ENCODE data around the gene TMEM207.
"Not testable (repeated sequence)": the region's sequence is repeated elsewhere in the genome, so short reads cannot be mapped to it uniquely, and the experiment has no call there.

The TMEM207 gene

DNA sequence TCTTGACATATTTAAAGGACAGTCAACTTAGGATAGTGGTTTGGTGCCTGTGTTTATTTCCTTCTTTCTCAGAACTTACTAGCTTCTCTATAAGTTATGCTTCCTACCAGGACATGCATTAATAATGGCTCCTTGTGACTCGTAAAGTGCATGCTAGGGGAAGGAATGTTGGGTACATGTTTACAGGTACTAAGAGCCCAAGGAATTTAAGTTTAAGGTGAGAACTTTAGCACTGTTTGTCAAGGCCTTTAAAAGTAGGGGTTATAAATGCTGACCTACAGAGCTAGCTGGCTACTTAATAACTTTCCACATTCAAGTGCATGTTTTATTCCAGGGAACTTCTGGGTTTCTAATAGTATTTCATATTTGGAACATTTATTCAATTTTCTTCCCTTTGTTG lies at the start of gene TMEM207:
TSS of gene TMEM207 (minus strand) at position 101 of the 400 bp plus-strand sequence. CDS start at position 9, 92 bp downstream.
- no peak for DNase-seq

DNA sequence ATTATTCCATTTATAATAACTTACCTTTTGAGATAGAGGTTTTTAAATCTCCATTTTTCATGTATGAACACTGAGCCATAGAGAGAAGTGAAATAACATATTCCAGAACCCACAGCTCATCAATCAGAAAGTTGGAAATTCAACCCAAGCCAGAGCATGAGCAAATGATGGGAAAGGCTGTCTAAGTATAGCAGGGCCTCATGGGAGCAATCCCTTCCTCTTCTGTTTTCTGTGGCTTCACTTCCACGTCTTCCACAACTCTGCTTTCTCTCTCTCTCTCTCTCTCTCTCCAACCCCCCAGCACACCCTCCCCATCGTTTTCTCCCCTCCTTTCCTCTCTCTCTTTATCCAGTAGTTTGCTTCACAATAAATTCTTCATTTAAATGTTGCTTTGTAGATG lies 49.4 kb upstream of the TMEM207 start:
- DNase-seq: no peak

DNA sequence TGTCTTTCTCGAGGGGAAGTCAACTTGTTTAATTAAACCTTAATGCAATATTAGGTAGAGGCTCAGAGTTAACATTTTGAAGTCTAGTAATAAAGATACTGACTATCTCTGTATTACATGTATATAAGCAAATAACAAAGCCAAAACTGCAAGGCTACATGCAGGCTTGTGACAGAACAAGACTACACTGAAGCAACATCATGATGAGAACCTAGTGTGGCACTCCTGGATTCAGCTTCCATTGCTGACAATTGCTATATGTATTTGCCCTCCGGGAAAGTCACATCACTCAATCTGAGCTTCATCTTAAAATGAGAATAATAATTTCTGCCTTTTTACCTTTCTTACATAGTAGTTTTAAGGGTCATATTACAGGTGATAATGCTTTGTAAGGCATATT lies 48.6 kb upstream of the TMEM207 start:
- no peak for DNase-seq

DNA sequence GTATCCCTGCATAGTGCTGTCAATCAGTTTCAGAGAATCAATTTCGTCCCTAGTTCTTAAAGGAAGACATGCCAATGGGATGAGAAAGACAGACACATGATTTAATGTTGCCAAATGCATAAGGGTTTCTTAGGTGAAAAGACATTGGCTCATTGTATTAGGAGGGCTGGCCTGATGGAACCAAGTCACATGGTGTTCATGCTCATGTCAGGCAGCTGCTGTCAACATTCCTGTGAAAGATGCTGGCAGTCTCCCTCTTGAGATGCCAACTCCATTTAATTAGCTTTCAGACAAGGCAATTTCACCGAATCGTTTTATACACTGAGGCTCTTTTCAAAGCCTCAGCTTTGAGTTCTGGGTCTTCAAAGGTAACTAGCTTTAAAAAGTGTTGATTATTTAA lies 48.1 kb upstream of the TMEM207 start:
- DNase-seq: no peak

DNA sequence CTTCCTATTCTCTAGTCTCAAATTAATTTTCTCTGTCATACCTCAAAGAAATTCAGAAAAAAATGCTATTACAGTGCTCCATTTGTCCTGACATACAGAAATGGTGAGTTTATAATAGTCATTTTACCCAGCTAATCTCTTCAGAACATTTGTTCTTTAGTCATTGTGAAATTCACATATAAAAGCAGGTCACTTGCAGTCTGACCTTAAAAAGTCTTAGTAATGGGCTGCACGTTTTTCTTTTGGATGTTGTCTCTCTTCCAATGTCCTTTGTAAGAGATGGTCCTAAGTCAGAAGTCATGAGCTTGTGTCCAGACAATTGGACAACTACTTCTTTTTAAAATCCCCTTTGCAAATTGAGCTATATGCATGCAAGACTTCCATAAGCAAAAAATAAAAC lies 47.2 kb upstream of the TMEM207 start:
- no peak for DNase-seq

DNA sequence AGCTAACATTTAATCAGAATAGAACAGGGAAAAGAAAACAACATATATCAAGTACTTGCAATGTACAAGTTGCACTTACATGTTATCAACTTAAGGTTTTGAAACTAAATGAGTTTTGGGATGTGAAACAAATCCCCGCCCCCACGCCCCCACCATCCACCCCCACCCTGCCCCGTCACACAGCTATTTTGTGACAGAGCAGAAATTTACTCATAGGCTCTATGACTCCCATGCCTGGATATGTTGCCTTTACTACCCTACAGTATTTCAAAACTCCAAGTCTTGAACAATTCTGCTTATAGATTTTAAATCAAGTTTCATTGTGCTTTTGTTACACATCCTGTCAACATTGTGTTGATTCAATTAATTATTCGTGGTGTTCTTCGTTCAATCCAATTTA lies 46.1 kb upstream of the TMEM207 start:
- DNase-seq: no peak

DNA sequence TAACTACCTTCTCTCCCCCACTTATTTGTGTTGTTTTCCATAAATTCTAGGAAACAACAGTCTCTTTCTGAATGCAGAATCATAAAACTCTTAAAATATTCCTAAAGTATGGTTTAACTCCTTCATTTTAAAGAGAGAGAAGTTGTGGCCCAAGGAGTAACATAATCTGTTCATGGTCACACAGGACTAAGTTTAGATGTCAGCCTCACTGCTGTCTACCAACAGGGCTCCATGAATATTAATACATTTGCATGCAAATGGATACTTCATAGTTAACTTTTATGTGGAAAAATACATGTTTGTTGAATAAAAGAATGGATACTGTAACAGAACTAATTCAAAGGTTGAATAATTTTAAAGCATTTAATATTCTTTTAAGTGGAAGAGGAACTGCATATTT lies 45.7 kb upstream of the TMEM207 start:
- no peak for DNase-seq

DNA sequence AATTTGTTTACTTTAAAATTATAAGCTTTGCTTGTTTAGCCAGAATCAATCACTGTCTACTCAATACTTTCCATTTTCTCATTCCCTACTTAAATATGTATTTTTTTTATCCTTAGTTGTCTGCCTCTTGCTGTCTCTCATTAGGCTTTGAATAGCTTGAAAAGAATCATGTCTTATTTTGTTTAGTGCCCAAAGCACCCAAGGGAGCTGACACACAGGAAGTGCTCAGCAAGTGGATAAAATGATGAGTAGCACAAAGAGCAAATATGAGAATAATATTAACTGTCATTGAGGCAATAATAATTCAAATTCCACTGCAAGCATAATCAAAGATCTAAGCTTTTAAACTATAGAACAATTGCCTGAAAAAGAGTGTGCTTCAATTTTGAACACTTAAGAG lies 45.2 kb upstream of the TMEM207 start:
- DNase-seq: no peak

DNA sequence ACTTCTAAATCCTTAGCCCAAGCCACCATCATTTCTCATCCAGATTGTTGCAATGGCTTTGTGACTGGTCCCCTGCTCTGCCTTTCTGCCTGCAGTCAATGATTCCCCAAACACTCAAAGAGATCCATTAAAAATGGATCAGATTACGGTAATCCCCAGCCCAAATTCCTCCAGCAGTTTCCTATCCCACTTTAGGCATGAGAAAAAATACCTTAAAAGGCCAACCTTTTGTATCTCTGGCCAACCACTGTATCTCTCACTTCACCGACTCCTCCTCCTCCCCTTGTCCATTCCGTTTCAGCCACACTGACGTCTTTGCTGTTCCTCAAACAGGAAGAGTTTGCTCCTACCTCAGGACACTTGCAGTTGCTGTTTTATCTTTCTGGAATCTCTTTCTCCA lies 43.3 kb upstream of the TMEM207 start:
- DNase-seq: no peak

DNA sequence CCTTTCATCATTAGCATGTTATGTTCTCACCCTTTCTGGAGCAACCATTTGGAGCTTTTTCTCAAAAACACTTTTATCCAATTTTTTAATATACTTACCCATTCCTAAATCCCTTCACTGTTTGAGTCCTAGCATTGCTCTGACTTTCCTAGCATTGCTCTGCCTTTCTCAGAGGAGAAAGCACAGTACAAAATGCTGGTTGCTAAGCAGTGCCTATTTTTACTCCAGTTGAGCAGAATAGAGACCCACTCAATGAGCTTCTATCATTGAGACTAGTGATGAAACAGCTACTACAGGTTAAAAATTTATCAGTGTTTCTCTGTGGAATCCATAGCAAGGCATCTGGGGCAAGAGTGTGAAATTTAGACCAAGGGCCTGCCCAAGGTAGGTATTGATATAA lies 42.4 kb upstream of the TMEM207 start:
- DNase-seq: no peak

DNA sequence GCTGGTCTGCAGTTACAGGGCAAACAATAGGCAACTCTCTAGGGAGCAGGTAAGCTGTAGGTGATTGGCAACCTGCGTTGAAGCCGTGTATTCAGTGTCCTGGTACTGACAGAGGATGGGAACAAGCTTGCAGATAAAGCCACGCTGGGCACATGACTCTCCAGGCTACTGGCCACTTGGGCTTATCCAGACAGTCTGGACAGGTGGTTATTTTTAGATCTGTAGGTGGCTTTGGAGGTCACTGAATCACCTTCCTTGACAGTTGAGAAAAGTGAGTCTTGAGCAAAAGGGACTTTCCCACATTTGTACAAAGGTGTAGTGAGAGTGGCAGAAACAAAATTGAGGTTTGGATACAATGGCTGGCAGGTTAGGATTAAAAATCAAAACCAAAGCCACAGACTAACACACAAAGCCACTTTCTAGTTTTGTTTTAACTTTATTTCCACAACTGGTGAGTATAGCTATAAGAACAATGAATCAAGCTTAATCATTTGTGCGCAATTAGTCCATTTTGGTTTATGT lies 41.9 kb upstream of the TMEM207 start:
- DNase-seq: no peak

DNA sequence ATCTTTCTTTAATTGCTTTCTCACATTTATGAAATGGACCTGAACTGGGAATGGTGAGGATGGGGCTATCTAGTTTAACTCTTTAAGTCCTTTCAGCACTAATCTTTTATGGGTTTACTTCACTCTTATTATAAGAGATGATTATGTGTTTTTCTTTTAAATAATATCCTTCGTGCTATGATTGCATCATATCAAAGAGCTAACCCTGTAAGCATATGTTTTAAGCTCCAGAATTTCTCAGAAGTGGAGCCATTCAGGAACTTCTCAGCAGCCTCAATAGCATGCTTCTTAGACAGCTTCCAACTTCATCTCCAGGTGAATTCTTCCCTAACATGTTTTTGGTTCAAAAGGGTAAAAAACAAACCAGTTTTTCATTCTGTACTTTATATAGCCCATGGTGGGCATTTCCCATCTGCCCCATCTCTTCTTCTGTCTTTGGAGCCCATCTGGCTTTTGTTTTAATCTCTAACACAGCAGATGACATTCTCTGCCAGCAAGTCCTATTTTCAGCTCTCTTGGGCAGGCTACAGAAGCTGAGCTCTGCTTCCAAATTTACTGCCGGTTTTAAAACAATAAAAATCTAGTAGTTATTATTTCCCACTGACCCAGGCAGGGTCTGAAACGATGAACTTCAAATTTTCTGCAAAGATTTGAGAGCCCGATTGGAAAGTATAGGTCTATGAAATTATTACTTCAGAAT lies 37.4 kb upstream of the TMEM207 start:
- DNase-seq: no peak

DNA sequence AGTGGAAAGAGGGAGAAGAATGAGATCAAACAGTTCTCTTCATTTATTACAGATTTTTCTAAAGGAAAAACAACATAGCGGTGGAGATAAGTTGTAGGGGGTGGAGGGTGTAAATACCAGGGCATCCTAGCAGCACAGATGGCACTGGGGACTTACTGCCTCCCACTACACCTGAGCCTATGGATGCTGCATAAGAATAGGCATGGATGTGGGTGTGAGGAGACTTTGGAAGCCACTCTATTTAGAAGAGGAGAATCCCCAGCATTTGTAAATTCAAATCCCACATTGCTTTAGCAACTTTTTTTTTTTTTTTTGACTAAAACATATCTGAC lies 36.8 kb upstream of the TMEM207 start:
- DNase-seq: no peak

DNA sequence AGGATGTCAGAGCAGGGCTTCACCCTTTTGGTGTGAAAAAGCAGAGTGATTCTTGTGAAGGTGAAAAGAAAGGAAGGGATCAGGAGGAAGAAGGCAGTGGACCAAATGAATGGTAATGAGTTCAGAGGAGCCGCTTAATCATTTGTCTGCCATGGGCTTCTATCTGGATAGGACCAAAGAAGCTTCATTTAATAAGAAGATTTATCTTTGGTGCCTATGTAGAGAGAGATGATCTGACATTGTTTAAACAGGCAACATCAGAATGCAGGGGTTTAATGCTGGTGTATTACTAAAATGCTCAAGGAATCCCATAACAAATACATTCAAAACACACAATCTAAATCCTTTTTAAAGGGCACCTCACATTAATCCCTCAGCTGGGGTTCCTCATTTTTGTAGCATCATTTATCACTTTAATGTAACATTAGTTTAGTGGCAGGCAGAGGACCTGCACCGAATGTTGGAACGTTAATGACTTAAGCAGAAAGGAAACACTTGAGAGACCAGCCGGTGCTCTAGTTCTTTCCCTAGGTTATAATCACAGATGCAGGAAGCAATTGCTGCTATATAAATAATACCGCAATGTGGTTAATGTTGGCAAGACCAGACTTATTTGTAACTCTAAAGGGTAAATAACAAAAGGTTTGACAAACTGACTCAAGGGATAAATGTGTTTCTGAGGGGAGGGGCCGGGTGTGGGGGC lies 36.3 kb upstream of the TMEM207 start:
- no peak for DNase-seq

DNA sequence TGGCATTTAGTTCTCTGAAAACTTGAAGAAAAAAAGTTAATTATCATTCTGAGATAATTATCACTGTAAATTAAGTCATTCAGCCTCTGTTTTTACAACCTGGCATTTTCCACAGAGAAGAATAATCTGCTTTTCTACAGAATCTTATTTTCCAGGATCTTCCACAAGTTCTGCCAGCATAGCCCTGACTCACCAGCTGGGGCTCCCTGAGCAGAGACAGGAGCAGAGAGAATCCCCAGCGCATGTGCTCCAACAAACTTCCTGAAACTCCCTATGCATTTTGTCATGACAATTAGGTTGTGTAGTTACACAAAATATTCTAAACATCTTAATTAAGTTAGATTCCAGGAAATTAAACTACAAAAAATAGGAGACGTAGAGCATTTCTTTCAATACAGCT lies 32.1 kb upstream of the TMEM207 start:
- DNase-seq: no peak

DNA sequence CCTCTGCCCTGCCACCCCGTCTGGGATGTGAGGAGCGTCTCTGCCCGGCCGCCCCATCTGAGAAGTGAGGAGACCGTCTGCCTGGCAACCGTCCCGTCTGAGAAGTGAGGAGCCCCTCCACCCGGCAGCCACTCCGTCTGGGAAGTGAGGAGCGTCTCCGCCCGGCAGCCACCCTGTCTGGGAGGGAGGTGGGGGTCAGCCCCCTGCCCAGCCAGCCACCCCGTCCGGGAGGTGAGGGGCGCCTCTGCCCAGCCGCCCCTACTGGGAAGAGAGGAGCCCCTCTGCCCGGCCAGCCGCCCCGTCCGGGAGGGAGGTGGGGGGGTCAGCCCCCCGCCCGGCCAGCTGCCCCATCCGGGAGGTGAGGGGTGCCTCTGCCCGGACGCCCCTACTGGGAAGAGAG lies 23.6 kb upstream of the TMEM207 start:
- DNase-seq: not testable (repeated sequence)

DNA sequence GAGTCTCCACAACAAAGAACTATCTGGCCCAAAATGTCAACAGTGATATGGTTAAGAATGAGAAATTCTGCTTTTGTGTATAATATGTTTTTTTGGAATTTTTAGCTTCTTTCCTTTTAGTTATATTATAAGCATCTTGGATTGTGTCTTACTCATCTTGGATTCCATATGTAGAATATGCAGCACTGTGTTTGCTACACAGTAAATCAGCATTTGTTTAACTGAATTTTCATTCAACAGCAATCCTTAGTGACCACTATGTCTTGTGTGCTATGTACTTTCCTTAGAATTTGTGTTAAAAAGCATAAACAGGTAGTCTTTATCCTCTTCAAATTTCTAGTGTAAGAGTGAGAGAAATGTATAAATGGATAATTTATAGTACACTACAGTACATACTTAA lies 18.2 kb upstream of the TMEM207 start:
- DNase-seq: no peak

DNA sequence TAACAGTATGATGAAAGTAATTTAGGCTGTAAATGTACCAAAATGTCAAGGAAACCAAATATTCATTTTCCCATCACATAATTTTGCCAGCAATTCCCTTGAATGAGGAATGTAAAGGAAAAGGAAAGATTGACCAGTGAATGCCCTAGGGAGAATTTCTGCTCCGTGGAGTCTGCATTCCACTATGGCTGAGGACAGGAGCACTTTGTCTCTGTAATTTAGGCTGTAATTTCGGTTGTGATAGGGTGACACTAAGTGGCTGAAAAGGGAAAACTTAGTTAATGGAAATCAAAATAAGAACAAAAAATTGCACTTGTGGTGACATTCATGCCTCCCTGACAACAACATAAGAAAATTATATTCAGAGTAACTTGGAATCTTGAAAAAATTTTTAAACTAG lies 8.3 kb upstream of the TMEM207 start:
- no peak for DNase-seq

DNA sequence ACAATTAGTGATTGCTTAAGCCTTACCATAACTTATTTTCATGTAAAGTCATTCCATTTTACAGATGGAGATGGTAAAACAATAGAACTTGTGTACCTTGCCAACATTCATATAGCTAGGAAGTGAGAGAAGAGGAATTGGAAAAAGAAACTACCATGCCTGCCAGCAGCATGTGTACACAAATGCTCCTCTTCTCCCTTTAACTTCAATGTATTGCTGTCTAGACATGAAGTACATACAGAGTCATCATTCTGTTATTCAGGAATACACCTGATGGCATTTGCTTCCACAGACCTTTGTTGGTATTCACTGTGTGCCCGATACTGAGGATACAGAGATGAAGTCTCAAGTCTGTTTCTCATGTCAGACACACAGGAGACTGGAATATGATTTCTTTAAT lies 7.1 kb upstream of the TMEM207 start:
- no peak for DNase-seq

DNA sequence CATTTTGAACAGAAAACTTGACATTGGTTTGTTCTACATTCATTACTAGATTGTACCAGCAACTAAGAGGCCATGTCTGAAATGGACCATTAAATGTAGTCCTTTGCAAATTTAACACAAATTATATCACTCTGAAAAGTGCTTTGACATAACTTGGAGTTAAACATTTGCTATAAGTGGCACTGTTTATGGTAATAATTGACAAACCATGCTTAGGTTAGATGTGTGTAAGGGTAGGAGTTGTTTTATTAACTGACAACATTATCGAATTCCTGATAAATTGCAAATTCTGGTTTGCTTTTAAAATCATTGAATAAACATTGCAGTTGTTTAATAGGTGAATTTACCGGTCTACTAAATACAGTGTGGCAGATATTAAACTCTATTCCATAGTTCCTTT lies 6.1 kb upstream of the TMEM207 start:
- no peak for DNase-seq

DNA sequence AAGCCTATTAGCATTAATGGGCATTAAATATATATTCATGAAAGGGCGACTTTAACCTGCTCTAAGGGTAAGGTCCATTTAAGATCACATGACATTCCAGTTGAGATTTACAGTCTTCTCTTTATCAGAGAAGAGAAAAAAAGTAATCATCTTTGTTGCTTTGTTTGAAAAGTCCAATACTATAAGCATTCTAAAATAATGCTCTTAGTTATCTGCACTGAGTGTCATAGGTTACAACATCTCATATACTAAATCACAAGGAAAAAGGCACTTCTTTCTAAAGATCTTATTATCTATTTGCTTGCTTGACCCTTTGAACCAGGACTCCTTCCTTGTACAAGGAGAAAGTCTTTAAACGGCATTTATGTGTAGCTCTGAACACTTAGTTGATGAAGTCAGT lies 1.4 kb downstream of the TMEM207 start:
- DNase-seq: no peak

DNA sequence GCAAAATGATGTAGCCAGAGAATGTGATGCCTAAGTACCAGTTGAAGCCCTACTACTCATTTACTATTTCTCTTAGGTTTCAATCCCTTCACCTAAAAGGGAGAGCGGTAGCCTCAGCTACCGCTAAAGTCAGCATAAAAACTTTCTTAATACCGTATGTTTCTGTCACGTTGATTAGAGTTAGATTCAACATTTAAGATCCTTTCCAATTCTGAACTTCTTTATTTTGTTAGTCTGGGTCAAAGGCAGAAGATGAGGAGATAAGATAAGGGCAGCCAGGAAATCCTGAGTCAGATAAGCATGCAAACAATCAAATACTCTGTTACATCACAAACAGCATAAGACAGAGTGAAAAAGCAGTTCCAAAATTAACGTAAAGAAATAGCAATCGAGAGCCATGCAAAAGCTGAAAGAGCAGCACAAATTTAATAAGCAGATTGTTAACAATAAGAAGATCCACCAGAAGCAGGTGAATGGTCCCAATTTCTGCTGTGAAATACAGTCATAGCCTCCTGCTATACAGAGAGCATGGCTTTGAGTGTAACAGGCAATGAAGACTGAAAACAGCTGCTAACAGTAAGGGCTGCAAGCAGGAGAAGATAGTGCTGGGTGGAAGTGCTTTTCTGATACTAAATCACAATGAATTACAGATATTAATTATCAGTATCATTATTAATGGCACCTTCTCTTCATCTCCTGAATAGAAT lies 3.0 kb downstream of the TMEM207 start:
- peak in 1 of 2 donors; percentile 11 for DNase-seq

DNA sequence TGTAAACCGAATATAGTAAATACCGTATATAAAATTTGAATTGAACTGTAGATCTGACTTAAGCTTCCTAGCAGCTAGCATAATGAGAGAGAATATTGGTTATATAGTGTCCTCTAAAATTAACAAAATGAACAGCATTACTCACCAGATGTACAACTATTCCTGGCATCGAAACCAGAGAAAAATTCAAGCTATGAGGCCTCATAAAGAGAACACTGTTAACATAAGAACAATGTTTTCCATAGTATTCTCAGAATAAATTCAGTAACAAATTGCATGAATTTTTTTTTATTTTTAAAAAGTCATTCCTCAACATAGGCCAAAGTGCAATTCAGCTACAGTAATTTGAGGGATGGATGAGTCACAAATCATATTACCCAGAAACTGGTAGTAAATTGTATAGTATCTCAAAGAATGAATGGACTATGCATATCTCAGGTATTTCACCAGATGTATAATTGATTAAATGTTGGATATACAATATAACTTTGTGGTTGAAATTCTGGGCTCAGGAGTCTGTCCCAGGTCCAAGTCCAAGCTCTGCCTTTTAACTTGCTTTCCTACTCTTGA lies 5.0 kb downstream of the TMEM207 start:
- DNase-seq: no peak

DNA sequence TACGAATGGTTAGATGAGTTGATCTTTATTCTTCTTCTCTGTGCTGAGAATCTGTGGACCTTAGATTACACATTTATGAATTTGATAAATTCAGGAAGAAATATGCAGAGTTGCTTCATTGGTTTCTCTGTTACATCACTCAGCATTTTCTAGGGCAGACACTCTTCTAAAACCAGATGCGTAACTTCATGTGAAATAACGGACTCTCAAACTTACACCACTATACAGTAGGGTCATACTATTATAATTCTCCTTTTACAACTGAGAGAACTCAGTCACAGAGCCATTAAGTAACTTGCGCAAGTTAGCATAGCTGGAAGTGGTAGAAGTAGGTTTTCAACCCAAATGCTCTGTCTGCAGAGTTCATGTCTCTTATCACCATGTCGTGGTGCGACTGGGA lies 5.7 kb downstream of the TMEM207 start:
- no peak for DNase-seq
